RWPE2 (cell line): ENCODE data around the gene EGFR.
A peak's percentile ranks its signal among the peaks of the same experiment; 100 is the strongest.

ENCODE experiments used
- ATAC-seq: fragments of 200-7000 bp; cut with Tn5 transposase; 3 replicates; pipeline ENCODE4 v1.9.1; 2021; ENCODE audit warnings: low read depth
- DNase-seq: peaks from one replicate; pipeline ENCODE4 v3.0.0-alpha.2; 2020; ENCODE audit warnings: low spot score
- H3K27ac ChIP-seq: fragments of 450-650 bp; 2 replicates; pipeline ENCODE4 v1.5.1; 2017; ENCODE audit warnings: mild to moderate bottlenecking; ENCODE audit not compliant: poor library complexity, severe bottlenecking
- H3K27me3 ChIP-seq: fragments of 250-450 bp; sonication (Bioruptor Pico); 2 replicates; pipeline ENCODE4 v1.5.1; 2021; ENCODE audit warnings: mild to moderate bottlenecking, moderate library complexity; ENCODE audit not compliant: insufficient read depth, poor library complexity, severe bottlenecking
- H3K36me3 ChIP-seq: fragments of 250-450 bp; sonication (Bioruptor Pico); 2 replicates; pipeline ENCODE4 v1.5.1; 2020; ENCODE audit warnings: low read depth, mild to moderate bottlenecking, moderate library complexity
- H3K4me1 ChIP-seq: fragments of 250-450 bp; sonication (Bioruptor Pico); 2 replicates; pipeline ENCODE4 v1.5.1; 2021; ENCODE audit warnings: mild to moderate bottlenecking, moderate library complexity; ENCODE audit not compliant: insufficient read depth, poor library complexity, severe bottlenecking
- H3K4me3 ChIP-seq: fragments of 250-450 bp; sonication (Bioruptor Pico); 2 replicates; pipeline ENCODE4 v1.5.1; 2021; ENCODE audit warnings: mild to moderate bottlenecking, moderate library complexity; ENCODE audit not compliant: severe bottlenecking
- H3K9me3 ChIP-seq: fragments of 250-450 bp; sonication (Bioruptor Pico); 2 replicates; pipeline ENCODE4 v1.5.1; 2021; ENCODE audit warnings: mild to moderate bottlenecking, moderate library complexity; ENCODE audit not compliant: severe bottlenecking
- TF ChIP-seq, protein P1 (sequence below): fragments of 450-650 bp; IDR thresholded peaks from one replicate; pipeline ENCODE4 v1.5.1; 2017; ENCODE audit warnings: mild to moderate bottlenecking, moderate library complexity; ENCODE audit not compliant: poor library complexity, severe bottlenecking

Gene EGFR

GRCh38 chr7:55202150-55202913, 183.5 kb downstream of the EGFR start:
- no peak for DNase-seq
- peak; percentile 51 for ATAC-seq
- no peaks in the 10 kb centered on the region for H3K9me3 ChIP-seq
- no peak overlapping the region for H3K4me3 ChIP-seq
- H3K36me3 ChIP-seq = peaks cover 100% of the 10 kb centered on the region
- no peaks in the 10 kb centered on the region for H3K27me3 ChIP-seq
- TF ChIP-seq, protein P1, sequence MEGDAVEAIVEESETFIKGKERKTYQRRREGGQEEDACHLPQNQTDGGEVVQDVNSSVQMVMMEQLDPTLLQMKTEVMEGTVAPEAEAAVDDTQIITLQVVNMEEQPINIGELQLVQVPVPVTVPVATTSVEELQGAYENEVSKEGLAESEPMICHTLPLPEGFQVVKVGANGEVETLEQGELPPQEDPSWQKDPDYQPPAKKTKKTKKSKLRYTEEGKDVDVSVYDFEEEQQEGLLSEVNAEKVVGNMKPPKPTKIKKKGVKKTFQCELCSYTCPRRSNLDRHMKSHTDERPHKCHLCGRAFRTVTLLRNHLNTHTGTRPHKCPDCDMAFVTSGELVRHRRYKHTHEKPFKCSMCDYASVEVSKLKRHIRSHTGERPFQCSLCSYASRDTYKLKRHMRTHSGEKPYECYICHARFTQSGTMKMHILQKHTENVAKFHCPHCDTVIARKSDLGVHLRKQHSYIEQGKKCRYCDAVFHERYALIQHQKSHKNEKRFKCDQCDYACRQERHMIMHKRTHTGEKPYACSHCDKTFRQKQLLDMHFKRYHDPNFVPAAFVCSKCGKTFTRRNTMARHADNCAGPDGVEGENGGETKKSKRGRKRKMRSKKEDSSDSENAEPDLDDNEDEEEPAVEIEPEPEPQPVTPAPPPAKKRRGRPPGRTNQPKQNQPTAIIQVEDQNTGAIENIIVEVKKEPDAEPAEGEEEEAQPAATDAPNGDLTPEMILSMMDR = no peak
- no peaks in the 10 kb centered on the region for H3K4me1 ChIP-seq
- H3K27ac ChIP-seq = no peak overlapping the region

- Histone ChIP-seq H3K36me3 (peaks cover 100% of the 10 kb centered on the region), H3K4me3 (no peak overlapping the region), H3K4me1 (no peaks in the 10 kb centered on the region), H3K27ac (no peak overlapping the region), H3K27me3 (no peaks in the 10 kb centered on the region), H3K9me3 (no peaks in the 10 kb centered on the region)
- ATAC-seq = no peak
- TF ChIP-seq, protein P1 = no peak
- no peak for DNase-seq
Observed at GRCh38 chr7:55203300-55203699, 184.5 kb downstream of the EGFR start.

DNA sequence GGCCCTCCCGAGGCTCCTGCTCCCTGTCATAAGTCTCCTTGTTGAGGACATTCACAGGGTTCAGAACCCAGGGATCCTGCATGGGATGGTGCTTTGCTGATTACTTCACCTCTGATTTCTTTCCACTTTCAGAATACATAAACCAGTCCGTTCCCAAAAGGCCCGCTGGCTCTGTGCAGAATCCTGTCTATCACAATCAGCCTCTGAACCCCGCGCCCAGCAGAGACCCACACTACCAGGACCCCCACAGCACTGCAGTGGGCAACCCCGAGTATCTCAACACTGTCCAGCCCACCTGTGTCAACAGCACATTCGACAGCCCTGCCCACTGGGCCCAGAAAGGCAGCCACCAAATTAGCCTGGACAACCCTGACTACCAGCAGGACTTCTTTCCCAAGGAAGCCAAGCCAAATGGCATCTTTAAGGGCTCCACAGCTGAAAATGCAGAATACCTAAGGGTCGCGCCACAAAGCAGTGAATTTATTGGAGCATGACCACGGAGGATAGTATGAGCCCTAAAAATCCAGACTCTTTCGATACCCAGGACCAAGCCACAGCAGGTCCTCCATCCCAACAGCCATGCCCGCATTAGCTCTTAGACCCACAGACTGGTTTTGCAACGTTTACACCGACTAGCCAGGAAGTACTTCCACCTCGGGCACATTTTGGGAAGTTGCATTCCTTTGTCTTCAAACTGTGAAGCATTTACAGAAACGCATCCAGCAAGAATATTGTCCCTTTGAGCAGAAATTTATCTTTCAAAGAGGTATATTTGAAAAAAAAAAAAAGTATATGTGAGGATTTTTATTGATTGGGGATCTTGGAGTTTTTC, 186.5 kb downstream of the EGFR start:
- no peak for DNase-seq

DNA sequence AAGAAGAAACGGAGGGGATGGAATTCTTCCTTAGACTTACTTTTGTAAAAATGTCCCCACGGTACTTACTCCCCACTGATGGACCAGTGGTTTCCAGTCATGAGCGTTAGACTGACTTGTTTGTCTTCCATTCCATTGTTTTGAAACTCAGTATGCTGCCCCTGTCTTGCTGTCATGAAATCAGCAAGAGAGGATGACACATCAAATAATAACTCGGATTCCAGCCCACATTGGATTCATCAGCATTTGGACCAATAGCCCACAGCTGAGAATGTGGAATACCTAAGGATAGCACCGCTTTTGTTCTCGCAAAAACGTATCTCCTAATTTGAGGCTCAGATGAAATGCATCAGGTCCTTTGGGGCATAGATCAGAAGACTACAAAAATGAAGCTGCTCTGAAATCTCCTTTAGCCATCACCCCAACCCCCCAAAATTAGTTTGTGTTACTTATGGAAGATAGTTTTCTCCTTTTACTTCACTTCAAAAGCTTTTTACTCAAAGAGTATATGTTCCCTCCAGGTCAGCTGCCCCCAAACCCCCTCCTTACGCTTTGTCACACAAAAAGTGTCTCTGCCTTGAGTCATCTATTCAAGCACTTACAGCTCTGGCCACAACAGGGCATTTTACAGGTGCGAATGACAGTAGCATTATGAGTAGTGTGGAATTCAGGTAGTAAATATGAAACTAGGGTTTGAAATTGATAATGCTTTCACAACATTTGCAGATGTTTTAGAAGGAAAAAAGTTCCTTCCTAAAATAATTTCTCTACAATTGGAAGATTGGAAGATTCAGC, 187.6 kb downstream of the EGFR start:
- H3K4me3 ChIP-seq = no peak overlapping the region
- H3K4me1 ChIP-seq = no peaks in the 10 kb centered on the region
- TF ChIP-seq, protein P1 = no peak
- no peak overlapping the region for H3K27ac ChIP-seq
- H3K27me3 ChIP-seq = no peaks in the 10 kb centered on the region
- ATAC-seq (no peak), DNase-seq (no peak)
- H3K36me3 ChIP-seq = peaks cover 85% of the 10 kb centered on the region
- no peaks in the 10 kb centered on the region for H3K9me3 ChIP-seq

More for the DNA sequence above, 186.5 kb downstream of the EGFR start:
- no peak for ATAC-seq
- Histone ChIP-seq H3K27ac (no peak overlapping the region), H3K9me3 (no peaks in the 10 kb centered on the region), H3K36me3 (peaks cover 96% of the 10 kb centered on the region), H3K4me1 (no peaks in the 10 kb centered on the region), H3K27me3 (no peaks in the 10 kb centered on the region), H3K4me3 (no peak overlapping the region)
- TF ChIP-seq, protein P1 = no peak
